Measurements from ENCODE around the gene CDK4. TPM values are rescaled to one million over a fixed set of nuclear protein-coding genes. Genes with fewer than 3 reads are reported as not detected.

The CDK4 gene
- total and polyA plus RNA-seq, 10 donors = 34.3 to 77.8 (median 53.3) TPM

DNA sequence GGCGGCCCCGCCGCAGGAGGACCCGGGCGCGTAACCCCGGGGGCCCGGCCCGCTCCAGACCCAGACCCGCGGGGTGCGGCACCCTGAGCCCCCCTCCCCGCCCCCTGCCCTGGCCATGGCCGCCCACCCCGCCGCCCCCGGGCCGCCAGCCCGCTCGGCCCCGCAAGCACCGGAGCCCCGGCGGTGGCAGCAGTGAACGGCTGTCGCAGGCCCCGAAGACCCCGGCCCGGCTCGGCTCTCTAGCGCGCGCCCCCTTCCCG is 3.0 kb upstream of the CDK4 start:
- Histone ChIP-seq H3K27ac (peak overlapping the region; percentile 65 to 95 (median 83)), H3K4me3 (peak overlapping the region; percentile 58 to 95 (median 70)), H3K36me3 (peaks cover 0 to 32% (median 25%) of the 10 kb centered on the region in 6 donors), H3K27me3 (replicated peaks in 1 of 7) (peaks cover 0 to 10% (median 0%) of the 10 kb centered on the region in 7 donors), H3K4me1 (peaks cover 26 to 81% (median 55%) of the 10 kb centered on the region in 6 donors), H3K9me3 (no peaks in the 10 kb centered on the region)
- no peak for DNase-seq
- 0 to 3% (median 1%) methylated on average over 6 to 34 of the region's 34 CpGs; no CpG with 5 or more reads in 1 of the 5 donors for WGBS, 5 donors
- intact Hi-C loops (cut with DNase I; ENCODE audit: low total_unique reads) = no loop called here
- no peak for TF ChIP-seq POLR2A (IDR thresholded peaks at IDR 0.05)
- TF ChIP-seq, protein P1, sequence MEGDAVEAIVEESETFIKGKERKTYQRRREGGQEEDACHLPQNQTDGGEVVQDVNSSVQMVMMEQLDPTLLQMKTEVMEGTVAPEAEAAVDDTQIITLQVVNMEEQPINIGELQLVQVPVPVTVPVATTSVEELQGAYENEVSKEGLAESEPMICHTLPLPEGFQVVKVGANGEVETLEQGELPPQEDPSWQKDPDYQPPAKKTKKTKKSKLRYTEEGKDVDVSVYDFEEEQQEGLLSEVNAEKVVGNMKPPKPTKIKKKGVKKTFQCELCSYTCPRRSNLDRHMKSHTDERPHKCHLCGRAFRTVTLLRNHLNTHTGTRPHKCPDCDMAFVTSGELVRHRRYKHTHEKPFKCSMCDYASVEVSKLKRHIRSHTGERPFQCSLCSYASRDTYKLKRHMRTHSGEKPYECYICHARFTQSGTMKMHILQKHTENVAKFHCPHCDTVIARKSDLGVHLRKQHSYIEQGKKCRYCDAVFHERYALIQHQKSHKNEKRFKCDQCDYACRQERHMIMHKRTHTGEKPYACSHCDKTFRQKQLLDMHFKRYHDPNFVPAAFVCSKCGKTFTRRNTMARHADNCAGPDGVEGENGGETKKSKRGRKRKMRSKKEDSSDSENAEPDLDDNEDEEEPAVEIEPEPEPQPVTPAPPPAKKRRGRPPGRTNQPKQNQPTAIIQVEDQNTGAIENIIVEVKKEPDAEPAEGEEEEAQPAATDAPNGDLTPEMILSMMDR (IDR thresholded peaks at IDR 0.05 in 8 of 11, conservative IDR thresholded peaks at IDR 0.05 in 3 of 11) = no peak
- TF ChIP-seq POLR2AphosphoS5 (IDR thresholded peaks at IDR 0.05) = no peak

DNA sequence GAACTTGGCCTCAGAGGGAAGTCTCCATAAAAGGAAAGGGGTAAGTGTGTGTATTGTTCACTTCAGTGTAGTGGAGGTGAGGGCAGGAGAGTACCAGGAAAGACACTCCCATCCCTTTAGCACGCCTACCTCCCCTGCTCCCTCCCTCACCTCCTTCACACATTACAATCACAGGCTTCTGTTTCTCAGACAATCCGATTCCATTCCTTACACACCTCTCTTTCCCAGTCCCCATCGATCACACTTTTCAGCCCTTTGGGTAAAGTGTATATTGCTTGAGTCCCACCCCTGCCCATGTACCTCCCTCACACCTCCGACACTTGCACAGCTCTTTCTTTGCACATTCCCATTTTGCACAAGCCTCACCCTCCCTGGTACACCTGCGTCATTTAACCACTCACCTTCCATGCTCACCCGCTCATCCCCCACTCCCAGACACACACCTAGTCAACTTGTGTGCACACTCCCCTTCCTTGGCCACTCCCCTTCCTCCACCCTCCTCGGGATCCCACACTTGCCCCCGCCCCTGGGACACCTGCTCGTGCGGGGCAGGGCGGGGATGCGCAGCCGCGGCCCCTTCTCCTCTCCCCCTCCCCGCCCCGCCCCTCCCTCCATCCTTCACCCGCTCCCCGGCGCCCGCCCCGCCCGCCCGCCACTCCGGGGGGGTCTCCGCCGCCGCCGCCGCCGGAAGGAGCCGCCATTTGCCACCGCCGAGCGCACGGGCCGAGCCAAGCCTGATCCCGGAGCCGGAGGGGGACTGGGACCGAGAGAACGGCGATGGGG is 2.5 kb upstream of the CDK4 start, which contains the start of gene MARCHF9:
Gene MARCHF9 (plus strand): TSS at position 693 of the 783 bp plus-strand sequence. CDS start 426 bp downstream, outside the sequence.
- TF ChIP-seq POLR2AphosphoS5 (IDR thresholded peaks at IDR 0.05) = peak in 2 of 3 donors; percentile 59 to 63
- TF ChIP-seq, protein P1 (IDR thresholded peaks at IDR 0.05 in 8 of 11, conservative IDR thresholded peaks at IDR 0.05 in 3 of 11) = no peak
- H3K9me3 ChIP-seq = no peaks in the 10 kb centered on the region
- H3K27me3 ChIP-seq (replicated peaks in 1 of 7) = peaks cover 0 to 10% (median 0%) of the 10 kb centered on the region in 7 donors
- H3K27ac ChIP-seq = peak within 1 kb of the TSS; percentile 65 to 95 (median 83)
- intact Hi-C loops (cut with DNase I; ENCODE audit: low total_unique reads) = no loop called here
- H3K4me3 ChIP-seq = peak within 1 kb of the TSS; percentile 58 to 95 (median 70)
- DNase-seq = peak; percentile 94
- 1 to 3% (median 1%) methylated on average over 15 to 41 of the region's 41 CpGs for WGBS, 5 donors
- H3K4me1 ChIP-seq = peaks cover 26 to 82% (median 55%) of the 10 kb centered on the region in 6 donors
- H3K36me3 ChIP-seq = peaks cover 0 to 38% (median 28%) of the 10 kb centered on the region in 6 donors

DNA sequence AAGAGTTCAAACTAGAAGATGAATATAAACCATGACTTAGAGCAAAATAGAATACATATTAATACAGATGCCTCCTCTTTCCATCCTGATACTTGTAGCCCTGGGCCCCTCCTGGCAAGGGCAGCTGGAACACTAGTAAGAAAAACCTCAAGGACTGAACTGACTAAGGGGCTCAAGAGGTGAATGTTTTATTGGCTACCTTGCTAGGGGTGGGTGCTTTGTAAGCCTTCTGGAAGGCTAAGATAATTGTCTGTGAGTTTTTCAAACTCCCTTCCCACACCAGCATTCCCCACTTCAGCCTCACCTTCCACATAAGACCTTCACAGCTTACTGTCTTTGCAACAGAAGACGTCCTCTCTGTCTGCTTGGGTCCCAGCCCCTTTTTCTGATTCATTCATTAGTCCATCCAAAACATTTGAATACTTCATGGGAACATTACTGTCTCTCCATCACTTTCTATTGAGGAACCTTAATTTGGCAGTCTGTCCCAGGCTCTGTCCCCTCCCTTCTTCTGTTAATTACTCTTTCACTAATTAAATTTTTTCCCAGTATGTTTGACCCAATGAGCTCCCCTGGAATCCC is 1.7 kb upstream of the CDK4 start:
- DNase-seq = no peak
- 24 to 52% (median 41%) methylated on average over 1 of the region's 1 CpG for WGBS, 5 donors
- Histone ChIP-seq H3K4me1 (peaks cover 26 to 78% (median 55%) of the 10 kb centered on the region in 6 donors), H3K9me3 (no peaks in the 10 kb centered on the region), H3K27ac (peak overlapping the region in 6 of 8 donors; percentile 78 to 95 (median 86)), H3K27me3 (replicated peaks in 1 of 7) (peaks cover 0 to 10% (median 0%) of the 10 kb centered on the region in 7 donors), H3K4me3 (peak overlapping the region in 2 of 8 donors; percentile 85 to 95), H3K36me3 (peaks cover 0 to 40% (median 29%) of the 10 kb centered on the region in 6 donors)
- intact Hi-C loops (cut with DNase I; ENCODE audit: low total_unique reads) = no loop called here
- no peak for TF ChIP-seq POLR2A (IDR thresholded peaks at IDR 0.05)
- TF ChIP-seq, protein P1 (IDR thresholded peaks at IDR 0.05 in 8 of 11, conservative IDR thresholded peaks at IDR 0.05 in 3 of 11) = no peak

DNA sequence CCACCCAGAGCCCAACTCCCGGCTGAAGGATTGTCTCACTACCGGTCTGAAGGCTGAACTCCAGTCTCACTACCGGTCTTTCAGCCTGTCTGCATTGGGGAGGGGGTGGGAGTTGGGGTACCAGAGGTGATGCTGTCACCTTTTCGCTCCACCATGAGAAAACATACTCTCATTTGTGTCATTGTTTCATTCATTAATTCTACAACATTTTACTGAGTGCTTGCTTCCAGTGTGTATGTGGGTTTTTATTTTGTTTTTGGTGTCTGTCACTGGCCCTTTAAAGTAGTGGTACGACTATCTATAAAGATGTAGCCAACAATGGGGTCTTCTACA is 524 bp upstream of the CDK4 start:
- TF ChIP-seq POLR2AphosphoS5 (IDR thresholded peaks at IDR 0.05) = no peak
- TF ChIP-seq POLR2A (IDR thresholded peaks at IDR 0.05) = no peak
- TF ChIP-seq, protein P1 (IDR thresholded peaks at IDR 0.05 in 8 of 11, conservative IDR thresholded peaks at IDR 0.05 in 3 of 11) = no peak
- intact Hi-C loops (cut with DNase I; ENCODE audit: low total_unique reads) = no loop called here
- H3K36me3 ChIP-seq = peaks cover 0 to 40% (median 29%) of the 10 kb centered on the region in 6 donors
- H3K4me1 ChIP-seq = peaks cover 26 to 69% (median 55%) of the 10 kb centered on the region in 6 donors
- no peaks in the 10 kb centered on the region for H3K9me3 ChIP-seq
- no peak for DNase-seq
- H3K4me3 ChIP-seq = peak overlapping the region in 7 of 8 donors; percentile 67 to 89 (median 71)
- H3K27me3 ChIP-seq (replicated peaks in 1 of 7) = peaks cover 0 to 10% (median 0%) of the 10 kb centered on the region in 7 donors
- H3K27ac ChIP-seq = peak overlapping the region in 7 of 8 donors; percentile 64 to 93 (median 87)
- 2 to 8% (median 3%) methylated on average over 5 of the region's 5 CpGs for WGBS, 5 donors

Data from spleen (tissue), 11 donors.